ENCODE data around the gene CDX1.

The CDX1 gene

GRCh38 chr5:150131978-150132694, 34.4 kb upstream of the CDX1 start:
- DNase-seq (ENCODE audit: low spot score) = no peak

GRCh38 chr5:150132740-150133139, 33.8 kb upstream of the CDX1 start:
- DNase-seq (ENCODE audit: low spot score) = no peak

GRCh38 chr5:150133581-150134197, 32.9 kb upstream of the CDX1 start:
- DNase-seq (ENCODE audit: low spot score) = no peak

GRCh38 chr5:150134198-150134588, 32.4 kb upstream of the CDX1 start:
- no peak for DNase-seq (ENCODE audit: low spot score)

- no peak for DNase-seq (ENCODE audit: low spot score)
Observed at GRCh38 chr5:150135557-150136304, 30.8 kb upstream of the CDX1 start.

- DNase-seq (ENCODE audit: low spot score) = no peak
Observed at GRCh38 chr5:150136305-150137167, 30.0 kb upstream of the CDX1 start.

- DNase-seq (ENCODE audit: low spot score) = no peak
Observed at GRCh38 chr5:150137168-150137957, 29.2 kb upstream of the CDX1 start.

- no peak for DNase-seq (ENCODE audit: low spot score)
Observed at GRCh38 chr5:150137997-150138396, 28.6 kb upstream of the CDX1 start.

- no peak for DNase-seq (ENCODE audit: low spot score)
Observed at GRCh38 chr5:150138551-150139265, 27.9 kb upstream of the CDX1 start.

- no peak for DNase-seq (ENCODE audit: low spot score)
Observed at GRCh38 chr5:150139334-150139733, 27.2 kb upstream of the CDX1 start.

- DNase-seq (ENCODE audit: low spot score) = no peak
Observed at GRCh38 chr5:150140830-150141229, 25.7 kb upstream of the CDX1 start.

GRCh38 chr5:150141544-150142184, 24.9 kb upstream of the CDX1 start:
- DNase-seq (ENCODE audit: low spot score) = no peak

GRCh38 chr5:150142185-150142958, 24.2 kb upstream of the CDX1 start:
- DNase-seq (ENCODE audit: low spot score) = no peak

GRCh38 chr5:150142959-150143349, 23.6 kb upstream of the CDX1 start:
- DNase-seq (ENCODE audit: low spot score) = no peak

GRCh38 chr5:150143350-150144245, 23.0 kb upstream of the CDX1 start:
- no peak for DNase-seq (ENCODE audit: low spot score)

GRCh38 chr5:150144246-150144801, 22.3 kb upstream of the CDX1 start:
- DNase-seq (ENCODE audit: low spot score) = no peak

GRCh38 chr5:150144879-150145278, 21.7 kb upstream of the CDX1 start:
- no peak for DNase-seq (ENCODE audit: low spot score)

- no peak for DNase-seq (ENCODE audit: low spot score)
Observed at GRCh38 chr5:150146235-150146634, 20.3 kb upstream of the CDX1 start.

Data from CD4-positive, alpha-beta T cell treated with Interleukin-15 for 4 hours (primary cell).